Left ventricle myocardium superior (tissue), 1 donor: ENCODE results near the gene SDHA. TPM values are rescaled to one million over a fixed set of nuclear protein-coding genes. Genes with fewer than 3 reads are reported as not detected.

Experiments used
- ATAC-seq: fragments of 200-7000 bp; cut with Tn5 transposase; one replicate; pipeline ENCODE4 v1.9.1; 2020; ENCODE audit warnings: mild to moderate bottlenecking, moderate library complexity
- DNase-seq: peaks from one replicate; pipeline ENCODE4 v3.0.0-alpha.2; 2020
- intact Hi-C: fragments of 100-400 bp; cut with micrococcal nuclease; formaldehyde crosslinking; loops from one replicate; pipeline ENCODE4 v1.11.0; 2022
- total RNA-seq: library from RNA; stranded (reverse); fragmentation: NEBNext Ultra II Directional; extraction: Animal tissue kit (Norgen Biotek cat#: 25700); gene quantifications from one replicate; pipeline ENCODE4 v1.2.1, GENCODE V29; 2021
- donor health status: DM: no; HTN: yes; CAD: no; lungs with severe emphysema.

The SDHA gene
- total RNA-seq, 1 donor from 2014 or later = 876 TPM

- ATAC-seq (no peak), DNase-seq (no peak)
- intact Hi-C loops = no loop called here
Measured at GRCh38 chr5:305459-305858, 87.3 kb downstream of the SDHA start.

- intact Hi-C loops = no loop called here
- DNase-seq = no peak
- no peak for ATAC-seq
Measured at GRCh38 chr5:306011-306805, 88.1 kb downstream of the SDHA start.

Other genes starting within 250 kb of the SDHA start
- not detected for gene PLEKHG4B, start 126.2 kb upstream of the SDHA start, total RNA-seq
- 107 TPM for gene LRRC14B, start 26.8 kb upstream of the SDHA start, total RNA-seq
- 7.7 TPM for gene CCDC127, start 167 bp upstream of the SDHA start, total RNA-seq
- 33.3 TPM for gene PDCD6, start 53.3 kb downstream of the SDHA start, total RNA-seq
- 2.1 TPM for gene AHRR, start 103.4 kb downstream of the SDHA start, total RNA-seq
- 49.1 TPM for gene EXOC3, start 224.9 kb downstream of the SDHA start, total RNA-seq